Breast epithelium (tissue), 4 donors: ENCODE data around the gene GIPC3. TPM values are rescaled to one million over a fixed set of nuclear protein-coding genes. Genes with fewer than 3 reads are reported as not detected.

ENCODE experiments used
- DNase-seq, 2 donors: peaks; one replicate each; pipeline ENCODE4 v3.0.0-alpha.2; 2019; ENCODE audit warnings: low spot score in 2 of 2
- H3K27ac ChIP-seq, 2 donors: fragments of 200-600 bp; sonication (generic) in 1 of 2; one replicate each; pipeline ENCODE4 v1.5.1; 2016 to 2019; ENCODE audit warnings: mild to moderate bottlenecking in 1 of 2
- H3K27me3 ChIP-seq, 2 donors: fragments of 200-600 bp; sonication (generic) in 1 of 2; one replicate each; pipeline versions ENCODE4 v1.5.1 to v1.6.0; 2017 to 2019; ENCODE audit warnings: control low read depth in 1 of 2, mild to moderate bottlenecking in 1 of 2
- H3K36me3 ChIP-seq: fragments of 200-600 bp; one replicate; pipeline ENCODE4 v1.5.1; 2019
- H3K4me1 ChIP-seq, 2 donors: fragments of 200-600 bp; sonication (generic); one replicate each; pipeline ENCODE4 v1.5.1; 2016 to 2019; ENCODE audit warnings: control low read depth in 1 of 2
- H3K4me3 ChIP-seq, 3 donors: fragments of 200-600 bp; sonication (generic); 1 replicate in 2 of 3; 2 replicates in 1 of 3; pipeline ENCODE4 v1.5.1; 2016 to 2019; ENCODE audit warnings: mild to moderate bottlenecking in 3 of 3, moderate library complexity in 2 of 3
- H3K9me3 ChIP-seq, 2 donors: fragments of 200-600 bp; sonication (generic) in 1 of 2; one replicate each; pipeline ENCODE4 v1.5.1; 2016 to 2019; ENCODE audit warnings: control low read depth in 1 of 2
- POLR2A ChIP-seq: fragments of 450-650 bp; IDR thresholded peaks from one replicate; pipeline ENCODE4 v1.6.1; 2016; ENCODE audit warnings: antibody characterized with exemption, mild to moderate bottlenecking, moderate library complexity
- POLR2AphosphoS5 ChIP-seq, 3 donors: sonication (generic); formaldehyde crosslinking; IDR thresholded peaks; one replicate each; pipeline ENCODE4 v1.6.1; 2017; ENCODE audit warnings: antibody characterized with exemption in 3 of 3
- intact Hi-C: fragments of 100-400 bp; cut with DNase I; formaldehyde crosslinking; loops from one replicate; pipeline ENCODE4 v1.15.1; 2023; ENCODE audit warnings: low total_unique reads
- total RNA-seq, 3 donors: library from RNA; depleted of rRNA; stranded (reverse); fragments of >200 nt; gene quantifications; one replicate each; pipeline ENCODE4 v1.1.0, GENCODE V29; 2016
- TF ChIP-seq, protein P1 (sequence below), 3 donors: fragments of 450-650 bp; IDR thresholded peaks; one replicate each; pipeline ENCODE4 v1.5.1; 2016 to 2017; ENCODE audit warnings: antibody characterized with exemption in 3 of 3, mild to moderate bottlenecking in 3 of 3, moderate library complexity in 3 of 3

Gene GIPC3
- total RNA-seq, 3 donors from 2014 or later, result 0.29 to 0.66 (median 0.64) TPM

DNA sequence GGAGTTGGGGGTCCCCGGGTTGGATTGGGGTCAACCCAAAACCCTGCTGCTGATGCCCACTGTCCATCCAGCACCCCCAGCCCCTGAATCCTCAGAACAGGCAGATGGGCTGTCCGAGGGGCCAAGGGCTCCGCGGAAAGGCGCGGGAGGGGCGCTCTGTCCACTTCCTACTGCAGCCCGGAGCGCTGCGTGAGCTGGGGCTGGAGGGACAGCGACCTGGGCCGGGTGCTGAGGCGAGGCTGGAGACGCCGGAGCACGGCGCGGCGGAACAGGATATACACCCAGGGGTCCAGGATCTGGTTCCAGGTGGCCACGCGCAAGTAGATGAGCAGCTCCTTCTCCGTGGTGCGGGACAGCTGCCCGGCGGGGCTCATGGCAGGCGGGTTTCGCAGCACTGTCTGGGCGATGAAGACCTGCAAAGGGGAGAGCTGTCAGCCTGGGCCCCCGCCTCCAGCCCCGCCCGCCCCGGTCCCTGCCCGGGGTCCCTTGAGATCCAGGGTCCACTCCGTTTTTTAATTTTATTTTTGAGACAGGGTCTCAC is 10.3 kb downstream of the GIPC3 start:
- Histone ChIP-seq H3K4me1 (no peaks in the 10 kb centered on the region), H3K27me3 (no peaks in the 10 kb centered on the region), H3K36me3 (no peaks in the 10 kb centered on the region), H3K4me3 (no peak overlapping the region), H3K27ac (no peak overlapping the region), H3K9me3 (no peaks in the 10 kb centered on the region)
- intact Hi-C loops, result no loop called here
- no peak for DNase-seq
- TF ChIP-seq POLR2A (no peak), POLR2AphosphoS5 (IDR thresholded peaks at IDR 0.05) (no peak)
- TF ChIP-seq, protein P1, sequence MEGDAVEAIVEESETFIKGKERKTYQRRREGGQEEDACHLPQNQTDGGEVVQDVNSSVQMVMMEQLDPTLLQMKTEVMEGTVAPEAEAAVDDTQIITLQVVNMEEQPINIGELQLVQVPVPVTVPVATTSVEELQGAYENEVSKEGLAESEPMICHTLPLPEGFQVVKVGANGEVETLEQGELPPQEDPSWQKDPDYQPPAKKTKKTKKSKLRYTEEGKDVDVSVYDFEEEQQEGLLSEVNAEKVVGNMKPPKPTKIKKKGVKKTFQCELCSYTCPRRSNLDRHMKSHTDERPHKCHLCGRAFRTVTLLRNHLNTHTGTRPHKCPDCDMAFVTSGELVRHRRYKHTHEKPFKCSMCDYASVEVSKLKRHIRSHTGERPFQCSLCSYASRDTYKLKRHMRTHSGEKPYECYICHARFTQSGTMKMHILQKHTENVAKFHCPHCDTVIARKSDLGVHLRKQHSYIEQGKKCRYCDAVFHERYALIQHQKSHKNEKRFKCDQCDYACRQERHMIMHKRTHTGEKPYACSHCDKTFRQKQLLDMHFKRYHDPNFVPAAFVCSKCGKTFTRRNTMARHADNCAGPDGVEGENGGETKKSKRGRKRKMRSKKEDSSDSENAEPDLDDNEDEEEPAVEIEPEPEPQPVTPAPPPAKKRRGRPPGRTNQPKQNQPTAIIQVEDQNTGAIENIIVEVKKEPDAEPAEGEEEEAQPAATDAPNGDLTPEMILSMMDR (IDR thresholded peaks at IDR 0.05), result no peak

DNA sequence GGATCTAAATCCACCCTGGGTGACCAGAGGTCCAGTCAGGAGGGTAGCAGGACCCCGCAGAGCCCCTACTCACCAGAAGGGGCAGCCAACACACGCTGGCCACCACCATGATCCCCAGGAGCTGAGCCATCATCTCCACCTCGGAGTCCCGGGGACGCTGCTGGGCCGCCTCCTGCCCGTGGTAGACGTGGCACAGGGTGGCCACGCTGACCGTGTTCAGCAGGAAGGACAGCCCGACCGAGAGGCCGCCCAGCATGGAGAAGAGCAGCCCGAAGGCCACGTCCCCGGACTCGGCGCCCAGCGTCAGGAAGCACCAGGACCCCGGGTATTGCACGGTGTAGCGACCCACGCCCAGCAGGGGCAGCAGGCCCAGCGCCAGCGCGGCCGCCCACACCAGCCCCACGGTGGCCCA is 14.5 kb downstream of the GIPC3 start:
- TF ChIP-seq, protein P1 (IDR thresholded peaks at IDR 0.05), result no peak
- Histone ChIP-seq H3K27me3 (no peaks in the 10 kb centered on the region), H3K4me3 (no peak overlapping the region), H3K36me3 (no peaks in the 10 kb centered on the region), H3K9me3 (no peaks in the 10 kb centered on the region), H3K27ac (no peak overlapping the region), H3K4me1 (no peaks in the 10 kb centered on the region)
- intact Hi-C loops, result no loop called here
- no peak for DNase-seq

GRCh38 chr19:3601021-3601420 is 15.7 kb downstream of the GIPC3 start:
- Histone ChIP-seq H3K27me3 (no peaks in the 10 kb centered on the region), H3K27ac (no peak overlapping the region), H3K4me3 (no peak overlapping the region), H3K36me3 (no peaks in the 10 kb centered on the region), H3K4me1 (no peaks in the 10 kb centered on the region), H3K9me3 (no peaks in the 10 kb centered on the region)
- no peak for DNase-seq
- intact Hi-C loops, result no loop called here
- TF ChIP-seq POLR2AphosphoS5 (IDR thresholded peaks at IDR 0.05), result no peak
- TF ChIP-seq, protein P1 (IDR thresholded peaks at IDR 0.05), result no peak
- no peak for TF ChIP-seq POLR2A

- H3K4me1 ChIP-seq, result peaks cover 0 to 7% of the 10 kb centered on the region in 2 donors
- no peaks in the 10 kb centered on the region for H3K36me3 ChIP-seq
- H3K27ac ChIP-seq, result no peak overlapping the region
- intact Hi-C loops, result no loop called here
- DNase-seq, result no peak
- TF ChIP-seq POLR2A, result no peak
- TF ChIP-seq, protein P1 (IDR thresholded peaks at IDR 0.05), result no peak
- no peaks in the 10 kb centered on the region for H3K27me3 ChIP-seq
- H3K4me3 ChIP-seq, result no peak overlapping the region
- no peaks in the 10 kb centered on the region for H3K9me3 ChIP-seq
Measured at GRCh38 chr19:3603121-3603811, 18.0 kb downstream of the GIPC3 start.

DNA sequence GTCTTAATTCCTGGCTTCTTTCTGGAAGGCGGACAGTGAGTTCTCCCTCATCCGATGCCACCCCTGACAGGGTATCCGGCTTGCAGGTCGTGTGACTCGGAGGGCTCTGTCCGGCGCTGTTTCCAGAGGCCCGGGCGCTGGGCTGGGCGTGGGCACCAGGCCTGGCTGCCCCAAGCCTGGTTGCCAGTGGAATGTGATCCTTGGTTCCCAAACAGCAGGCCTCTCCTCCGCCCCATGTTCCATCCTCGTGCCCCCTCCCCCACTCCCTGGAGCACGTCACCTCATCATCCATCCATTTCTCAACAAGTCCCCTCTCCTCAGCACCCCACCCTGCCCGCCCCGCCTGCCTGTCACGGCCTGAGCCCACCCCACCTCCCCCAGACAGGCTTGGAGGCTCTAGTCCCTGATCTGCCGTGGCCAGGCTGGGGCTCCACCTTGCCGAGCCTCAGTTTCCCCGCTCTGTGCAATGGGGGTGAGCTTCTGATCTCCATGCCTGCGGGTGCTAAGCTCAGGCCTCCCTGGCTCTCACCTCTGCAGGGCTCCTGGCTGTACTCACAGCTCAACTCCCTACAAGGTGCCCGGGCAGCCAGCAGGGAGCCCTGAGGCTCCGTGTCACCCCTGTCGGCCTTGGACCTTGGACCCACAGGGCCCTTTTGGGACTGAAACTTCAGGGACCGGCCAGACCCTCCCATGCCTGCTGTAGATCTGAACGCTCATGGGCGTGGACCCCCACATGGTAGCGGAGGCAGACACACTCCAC is 19.1 kb downstream of the GIPC3 start:
- H3K9me3 ChIP-seq, result no peaks in the 10 kb centered on the region
- H3K27me3 ChIP-seq, result no peaks in the 10 kb centered on the region
- no peaks in the 10 kb centered on the region for H3K36me3 ChIP-seq
- peak overlapping the region in 1 of 3 donors; percentile 11 for H3K4me3 ChIP-seq
- TF ChIP-seq POLR2AphosphoS5 (IDR thresholded peaks at IDR 0.05) (no peak), POLR2A (no peak)
- TF ChIP-seq, protein P1 (IDR thresholded peaks at IDR 0.05), result no peak
- intact Hi-C loops, result no loop called here
- H3K27ac ChIP-seq, result no peak overlapping the region
- no peak for DNase-seq
- peaks cover 0 to 7% of the 10 kb centered on the region in 2 donors for H3K4me1 ChIP-seq
